Endothelial cell of umbilical vein (primary cell): ENCODE measurements around the gene ADGRG7. TPM values are rescaled to one million over a fixed set of nuclear protein-coding genes. Genes with fewer than 3 reads are reported as not detected.
A peak's percentile ranks its signal among the peaks of the same experiment; 100 is the strongest.

Experiments used
- Bru-seq: library from RNA; stranded (reverse); fragments of 400-500 nt; gene quantifications from one replicate; lab custom pipeline; 2021; lab: Mats Ljungman, UMichigan
- BruChase-seq, 2 experiments: library from RNA; stranded (reverse); fragments of 400-500 nt; gene quantifications; one replicate each; lab custom pipeline; 2021; lab: Mats Ljungman, UMichigan
- BruUV-seq: library from RNA; stranded (reverse); fragments of 400-500 nt; replicated peaks from 2 replicates; lab custom pipeline; 2021; lab: Mats Ljungman, UMichigan
- CTCF ChIA-PET: fragments of 300-600, 350-600 bp; sonication (Branson Sonifier 250); formaldehyde crosslinking; loops from one replicate; lab custom pipeline; 2021; ENCODE audit warnings: antibody characterized with exemption, inconsistent platforms; lab: Charles Lee
- POLR2A ChIA-PET: fragments of 300-600, 350-600 bp; sonication (Branson Sonifier 250); formaldehyde crosslinking; loops from one replicate; lab custom pipeline; 2021; ENCODE audit warnings: antibody characterized with exemption, inconsistent platforms; lab: Charles Lee
- DNase-seq: peaks from one replicate; pipeline ENCODE4 v3.0.0-alpha.2; 2011; ENCODE audit warnings: low read depth, low spot score
- FAIRE-seq: peaks from 2 replicates; lab custom pipeline; 2011; peaks lifted over from hg19 to GRCh38; lab: Jason Lieb, UNC
- H2AFZ ChIP-seq: 2 replicates; pipeline ENCODE4 v1.6.0; 2012; ENCODE audit warnings: low read depth, low read length, control low read depth, inconsistent platforms
- H3K27ac ChIP-seq: 2 replicates; pipeline ENCODE4 v1.5.1; 2011; ENCODE audit warnings: low read depth, mild to moderate bottlenecking, control low read depth, low read length, moderate library complexity; ENCODE audit not compliant: insufficient read depth
- H3K27me3 ChIP-seq, 2 experiments: 2 replicates each; pipeline versions ENCODE4 v1.6.0 to v1.6.1; 2011; ENCODE audit warnings: low read length in 2 of 2, mixed read lengths in 1 of 2; ENCODE audit not compliant: control insufficient read depth in 2 of 2, insufficient read depth in 2 of 2
- H3K36me3 ChIP-seq, 2 experiments: 2 replicates in 1 of 2; 3 replicates in 1 of 2; pipeline ENCODE4 v1.5.1; 2011; ENCODE audit warnings: low read length in 2 of 2, mild to moderate bottlenecking in 1 of 2, moderate library complexity in 1 of 2; ENCODE audit not compliant: control insufficient read depth in 2 of 2, insufficient read depth in 2 of 2; ENCODE audit errors: extremely low read depth in 1 of 2
- H3K4me1 ChIP-seq: 3 replicates; pipeline ENCODE4 v1.5.1; 2011; ENCODE audit warnings: mild to moderate bottlenecking, low read length; ENCODE audit not compliant: control insufficient read depth, insufficient read depth; ENCODE audit errors: extremely low read depth
- H3K4me2 ChIP-seq: 2 replicates; pipeline ENCODE4 v1.6.1; 2011; ENCODE audit warnings: low read length, control low read depth, mixed read lengths; ENCODE audit not compliant: insufficient read depth
- H3K4me3 ChIP-seq, 3 experiments: fragments of 200-600 bp in 1 of 3; sonication (generic), shearing (Covaris generic) in 1 of 3; replicated peaks in 1 of 3; 2 replicates each; pipeline ENCODE4 v1.5.1; 2011 to 2016; ENCODE audit warnings: control low read depth in 3 of 3, low read length in 3 of 3, mild to moderate bottlenecking in 2 of 3, inconsistent platforms in 1 of 3, low read depth in 1 of 3, moderate library complexity in 1 of 3; ENCODE audit not compliant: insufficient read depth in 1 of 3
- H3K79me2 ChIP-seq: 2 replicates; pipeline ENCODE4 v1.6.0; 2012; ENCODE audit warnings: low read length, inconsistent platforms; ENCODE audit not compliant: control insufficient read depth, insufficient read depth
- H3K9ac ChIP-seq: replicated peaks from 2 replicates; pipeline ENCODE3; 2011; ENCODE audit warnings: low read length, control low read depth; ENCODE audit not compliant: insufficient read depth; ENCODE audit errors: extremely low read depth
- H3K9me1 ChIP-seq: replicated peaks from 3 replicates; pipeline ENCODE4 v1.6.0; 2011; ENCODE audit warnings: mild to moderate bottlenecking, low read length; ENCODE audit not compliant: control insufficient read depth, insufficient read depth; ENCODE audit errors: extremely low read depth
- H3K9me3 ChIP-seq: replicated peaks from 2 replicates; pipeline ENCODE4 v1.5.1; 2012; ENCODE audit warnings: low read length, inconsistent platforms; ENCODE audit not compliant: control insufficient read depth, insufficient read depth
- H4K20me1 ChIP-seq: replicated peaks from 2 replicates; pipeline ENCODE3; 2011; ENCODE audit warnings: mild to moderate bottlenecking, low read length; ENCODE audit not compliant: control insufficient read depth, insufficient read depth; ENCODE audit errors: extremely low read depth
- FOS ChIP-seq: IDR thresholded peaks from 2 replicates; pipeline ENCODE4 v1.6.1; 2011; ENCODE audit warnings: mild to moderate bottlenecking, low read length, moderate library complexity, borderline replicate concordance; ENCODE audit not compliant: insufficient read depth
- GATA2 ChIP-seq: IDR thresholded peaks from 2 replicates; pipeline ENCODE4 v1.7.0; 2011; ENCODE audit warnings: low read depth, mild to moderate bottlenecking, moderate library complexity, mixed read lengths, low read length; ENCODE audit not compliant: insufficient read length, insufficient read depth
- MYC ChIP-seq: IDR thresholded peaks from one replicate; pipeline ENCODE4 v1.6.1; 2011; ENCODE audit warnings: mild to moderate bottlenecking, low read depth, low read length
- POLR2AphosphoS5 ChIP-seq: IDR thresholded peaks from 2 replicates; pipeline ENCODE4 v1.6.1; 2012; ENCODE audit warnings: low read depth, mild to moderate bottlenecking, control low read depth, low read length, moderate library complexity; ENCODE audit not compliant: insufficient read depth
- dilution Hi-C: fragments of 300-500 bp; cut with MboI; formaldehyde crosslinking; loops from one replicate; pipeline ENCODE4 v1.15.0; 2019; ENCODE audit warnings: low sequenced_read_pairs; ENCODE audit not compliant: extremely low pct_ligation_motif_present
- intact Hi-C: fragments of 100-400 bp; cut with micrococcal nuclease; formaldehyde crosslinking; loops from one replicate; pipeline ENCODE4 v1.10.0; 2022
- long read RNA-seq: library from polyadenylated mRNA; stranded (forward); transcript quantifications from one replicate; pipeline ENCODE4 v2.0.0, GENCODE V29; 2021
- polyA minus RNA-seq, 3 experiments: library from RNA; depleted of rRNA, polyadenylated mRNA; stranded (reverse); fragments of >200 nt; gene quantifications; 1 replicate in 1 of 3; 2 replicates in 2 of 3; pipeline ENCODE4 v1.2.3, GENCODE V29; 2011
- polyA plus RNA-seq, 4 experiments: library from polyadenylated mRNA; depleted of rRNA in 3 of 4; stranded (reverse) in 3 of 4; unstranded in 1 of 4; fragments of >200 nt; gene quantifications; 2 replicates each; pipeline versions ENCODE4 v1.2.1 to v1.2.3, GENCODE V29; 2011 to 2012; ENCODE audit warnings: missing spikeins in 1 of 4
- total RNA-seq: library from RNA; stranded (reverse); gene quantifications from 2 replicates; pipeline ENCODE4 v1.2.3, GENCODE V29; 2021
- TF ChIP-seq, protein P1 (sequence below): IDR thresholded peaks from 2 replicates; pipeline ENCODE4 v1.6.1; 2011; ENCODE audit not compliant: insufficient read depth, insufficient read length

Gene ADGRG7, protein sequence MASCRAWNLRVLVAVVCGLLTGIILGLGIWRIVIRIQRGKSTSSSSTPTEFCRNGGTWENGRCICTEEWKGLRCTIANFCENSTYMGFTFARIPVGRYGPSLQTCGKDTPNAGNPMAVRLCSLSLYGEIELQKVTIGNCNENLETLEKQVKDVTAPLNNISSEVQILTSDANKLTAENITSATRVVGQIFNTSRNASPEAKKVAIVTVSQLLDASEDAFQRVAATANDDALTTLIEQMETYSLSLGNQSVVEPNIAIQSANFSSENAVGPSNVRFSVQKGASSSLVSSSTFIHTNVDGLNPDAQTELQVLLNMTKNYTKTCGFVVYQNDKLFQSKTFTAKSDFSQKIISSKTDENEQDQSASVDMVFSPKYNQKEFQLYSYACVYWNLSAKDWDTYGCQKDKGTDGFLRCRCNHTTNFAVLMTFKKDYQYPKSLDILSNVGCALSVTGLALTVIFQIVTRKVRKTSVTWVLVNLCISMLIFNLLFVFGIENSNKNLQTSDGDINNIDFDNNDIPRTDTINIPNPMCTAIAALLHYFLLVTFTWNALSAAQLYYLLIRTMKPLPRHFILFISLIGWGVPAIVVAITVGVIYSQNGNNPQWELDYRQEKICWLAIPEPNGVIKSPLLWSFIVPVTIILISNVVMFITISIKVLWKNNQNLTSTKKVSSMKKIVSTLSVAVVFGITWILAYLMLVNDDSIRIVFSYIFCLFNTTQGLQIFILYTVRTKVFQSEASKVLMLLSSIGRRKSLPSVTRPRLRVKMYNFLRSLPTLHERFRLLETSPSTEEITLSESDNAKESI
- total RNA-seq (not detected in 2 replicates), polyA plus RNA-seq (not detected in 2 replicates), polyA minus RNA-seq (not detected in 2 replicates), Bru-seq, nascent RNA (percentile 1 among the genes with signal in this experiment), BruChase-seq, experiment 1, labeled RNA remaining after a 6-hour chase (percentile 3 among the genes with signal in this experiment), BruChase-seq, experiment 2, labeled RNA remaining after a 2-hour chase (not detected)
- not detected in 2 replicates for polyA plus RNA-seq (2011; cell fraction: cytosol; rRNA removed)
- polyA plus RNA-seq (2011; cell fraction: nucleus; rRNA removed), result not detected in 2 replicates
- not detected in 2 replicates for polyA plus RNA-seq (2012)
- polyA minus RNA-seq (2011; cell fraction: cytosol; rRNA and poly(A)+ RNA removed), result not detected
- not detected in 2 replicates for polyA minus RNA-seq (2011; cell fraction: nucleus; rRNA and poly(A)+ RNA removed)
- long read RNA-seq, result 0 reads

GRCh38 chr3:100609305-100609704 lies at the start of gene ADGRG7:
Gene ADGRG7 (plus strand): TSS chr3:100609601. CDS start chr3:100609857, 256 bp downstream.
- Histone ChIP-seq H3K4me3 (no peak within 1 kb of the TSS), H2AFZ (no peak within 1 kb of the TSS), H3K9me3 (no peaks in the 10 kb centered on the region), H3K79me2 (no peaks in the 10 kb centered on the region), H3K27ac (no peak within 1 kb of the TSS), H3K4me2 (no peak within 1 kb of the TSS), H3K9ac (no peak within 1 kb of the TSS), H3K27me3 (peaks cover 6 to 10% of the 10 kb centered on the region in 2 experiments), H4K20me1 (no peaks in the 10 kb centered on the region), H3K9me1 (no peaks in the 10 kb centered on the region), H3K36me3 (no peaks in the 10 kb centered on the region), H3K4me1 (no peaks in the 10 kb centered on the region)
- no peak for FAIRE-seq
- ChIA-PET CTCF (no interaction called here), POLR2A (no interaction called here)
- no peak for DNase-seq
- dilution Hi-C loops, result no loop called here
- intact Hi-C loops, result no loop called here
- TF ChIP-seq MYC (no peak), FOS (no peak), GATA2 (no peak), POLR2AphosphoS5 (no peak)
- TF ChIP-seq, protein P1, sequence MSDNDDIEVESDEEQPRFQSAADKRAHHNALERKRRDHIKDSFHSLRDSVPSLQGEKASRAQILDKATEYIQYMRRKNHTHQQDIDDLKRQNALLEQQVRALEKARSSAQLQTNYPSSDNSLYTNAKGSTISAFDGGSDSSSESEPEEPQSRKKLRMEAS, result no peak
- BruUV-seq, result no TSS peak
